Fibroblast of skin of right biceps (primary cell): Measurements from ENCODE around the gene VMAC.

ENCODE experiments used
- DNase-seq: peaks from one replicate; pipeline ENCODE4 v3.0.0-alpha.2; 2013

Gene VMAC

DNA sequence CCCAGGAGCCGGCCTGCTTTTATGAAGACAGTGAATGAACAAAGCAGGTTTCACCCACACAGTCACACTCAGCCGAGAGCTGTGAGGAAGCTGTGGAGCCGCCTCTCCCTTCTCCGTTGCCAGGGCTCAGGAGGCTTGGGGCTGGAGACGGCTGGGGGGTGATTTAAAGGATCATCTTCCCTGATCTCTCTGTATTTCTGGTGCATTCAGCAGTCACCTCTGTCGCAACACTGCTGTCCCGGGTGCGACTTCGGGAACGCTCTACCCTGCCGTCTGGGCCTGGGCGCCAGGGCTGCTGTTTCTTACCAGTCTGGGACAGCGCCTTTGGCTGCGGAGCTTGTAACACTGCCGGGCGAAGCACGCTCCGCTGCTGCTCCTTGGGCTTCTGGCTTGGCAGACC lies 27.5 kb downstream of the VMAC start:
- no peak for DNase-seq

DNA sequence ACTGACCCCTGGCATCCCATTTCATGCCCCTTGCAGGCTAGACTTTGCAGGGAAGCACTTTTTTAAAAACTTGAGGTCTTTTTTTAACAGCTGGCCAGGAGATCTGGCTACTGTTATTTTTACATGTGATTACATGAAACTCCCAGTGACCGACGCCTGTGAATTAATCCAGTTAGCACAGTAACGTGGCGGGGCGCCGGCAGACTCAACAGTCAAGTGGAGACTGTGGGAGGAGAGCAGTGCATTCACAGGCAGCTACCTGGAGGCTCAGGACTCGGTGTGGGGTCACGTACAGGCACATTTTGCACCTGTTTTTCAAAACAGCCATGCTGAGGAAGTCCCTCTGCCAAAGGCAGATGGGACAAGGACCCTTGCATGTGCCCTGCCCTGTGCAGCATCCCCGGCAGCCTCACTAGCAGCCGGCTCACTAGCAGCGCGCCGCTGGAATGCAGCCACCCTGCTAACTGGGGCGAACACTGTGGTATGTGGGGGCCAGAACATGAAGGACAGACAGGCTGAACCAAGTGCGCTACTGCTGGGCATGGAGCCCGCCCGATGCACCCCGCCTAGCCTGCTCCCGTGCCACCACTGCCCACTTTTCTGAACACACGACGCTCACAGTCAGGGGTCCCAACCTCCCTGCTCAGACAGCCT lies 28.1 kb downstream of the VMAC start:
- no peak for DNase-seq

DNA sequence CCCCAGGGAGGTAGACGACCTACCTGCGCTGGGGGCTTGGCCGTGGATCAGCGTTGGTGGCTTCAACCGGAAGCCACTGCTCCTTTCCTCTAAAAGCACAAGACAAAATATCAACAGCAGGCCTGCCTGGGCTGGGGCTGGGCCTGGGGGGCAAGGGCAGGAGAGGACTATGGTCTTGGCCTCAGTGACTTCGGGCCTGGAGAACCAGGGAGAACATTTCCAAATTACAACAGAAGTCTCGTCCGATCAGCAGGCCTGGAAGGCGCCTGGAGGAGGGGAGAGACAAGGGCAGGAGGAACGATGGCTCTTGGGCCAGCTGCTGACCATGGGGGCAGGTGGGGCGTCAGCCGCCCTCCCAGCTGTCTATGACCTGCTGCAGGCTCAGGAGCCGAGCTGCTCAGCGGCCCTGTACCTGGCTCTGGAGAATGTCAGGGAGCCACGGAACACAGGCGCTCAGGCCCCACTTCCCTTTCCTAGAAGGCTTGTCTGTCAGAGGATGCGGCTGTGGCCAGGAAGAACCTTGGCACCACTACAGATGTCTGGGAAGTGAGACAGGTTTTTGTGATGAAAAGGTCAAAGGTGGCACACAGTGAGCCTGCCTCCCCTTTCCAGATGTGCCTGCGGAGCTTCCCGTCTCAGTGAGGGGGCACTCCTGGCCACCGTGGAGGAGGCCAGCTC lies 28.9 kb downstream of the VMAC start:
- no peak for DNase-seq

DNA sequence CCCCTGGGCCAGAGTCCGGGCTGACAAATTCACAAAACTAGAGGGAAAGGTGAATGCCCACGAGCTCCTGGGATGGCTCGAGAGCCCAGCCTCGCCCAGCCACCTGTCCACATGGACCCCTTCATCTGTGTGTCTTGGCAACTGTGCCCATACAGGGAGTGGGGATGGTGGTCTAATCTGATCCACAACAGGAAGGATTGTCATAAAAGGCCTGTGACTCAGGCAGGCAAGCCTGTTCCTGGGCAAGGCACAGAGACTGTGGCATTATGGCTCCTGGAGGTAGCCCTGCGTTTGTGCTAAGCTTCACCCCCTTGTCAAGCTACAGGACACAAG lies 29.4 kb downstream of the VMAC start:
- no peak for DNase-seq

DNA sequence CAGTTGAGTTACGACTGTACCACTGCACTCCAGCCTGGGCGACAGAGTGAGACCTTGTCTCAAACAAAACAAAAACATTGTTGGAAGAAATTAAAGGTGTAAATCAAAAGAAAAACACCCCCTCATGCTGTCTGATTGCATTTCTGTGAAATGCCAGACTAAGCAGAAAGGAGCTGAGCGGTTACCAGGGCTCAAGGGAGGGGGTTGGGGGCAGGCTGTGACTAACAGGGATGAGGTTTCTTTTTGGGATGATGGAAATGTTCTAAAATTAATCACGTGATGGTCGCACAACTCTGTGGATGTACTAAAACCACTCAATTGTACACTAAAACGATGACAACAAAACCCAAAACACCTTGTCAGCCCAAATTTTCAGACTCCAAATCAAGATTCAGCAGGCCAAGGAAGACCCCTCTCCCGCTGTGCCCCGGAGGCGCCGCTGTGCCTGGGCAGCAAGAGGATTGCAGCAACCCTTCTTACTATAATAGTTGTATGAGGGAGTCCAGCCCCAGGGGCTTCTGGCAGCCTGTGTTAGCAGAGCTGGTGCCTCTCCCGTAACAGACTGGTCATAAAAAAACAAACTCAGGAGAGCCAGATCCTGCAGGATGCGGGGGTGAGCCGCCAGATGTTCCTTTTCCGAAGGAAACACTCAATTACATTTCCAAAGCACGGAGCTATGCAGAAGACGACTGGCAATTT lies 30.3 kb downstream of the VMAC start:
- DNase-seq: peak; percentile 58

DNA sequence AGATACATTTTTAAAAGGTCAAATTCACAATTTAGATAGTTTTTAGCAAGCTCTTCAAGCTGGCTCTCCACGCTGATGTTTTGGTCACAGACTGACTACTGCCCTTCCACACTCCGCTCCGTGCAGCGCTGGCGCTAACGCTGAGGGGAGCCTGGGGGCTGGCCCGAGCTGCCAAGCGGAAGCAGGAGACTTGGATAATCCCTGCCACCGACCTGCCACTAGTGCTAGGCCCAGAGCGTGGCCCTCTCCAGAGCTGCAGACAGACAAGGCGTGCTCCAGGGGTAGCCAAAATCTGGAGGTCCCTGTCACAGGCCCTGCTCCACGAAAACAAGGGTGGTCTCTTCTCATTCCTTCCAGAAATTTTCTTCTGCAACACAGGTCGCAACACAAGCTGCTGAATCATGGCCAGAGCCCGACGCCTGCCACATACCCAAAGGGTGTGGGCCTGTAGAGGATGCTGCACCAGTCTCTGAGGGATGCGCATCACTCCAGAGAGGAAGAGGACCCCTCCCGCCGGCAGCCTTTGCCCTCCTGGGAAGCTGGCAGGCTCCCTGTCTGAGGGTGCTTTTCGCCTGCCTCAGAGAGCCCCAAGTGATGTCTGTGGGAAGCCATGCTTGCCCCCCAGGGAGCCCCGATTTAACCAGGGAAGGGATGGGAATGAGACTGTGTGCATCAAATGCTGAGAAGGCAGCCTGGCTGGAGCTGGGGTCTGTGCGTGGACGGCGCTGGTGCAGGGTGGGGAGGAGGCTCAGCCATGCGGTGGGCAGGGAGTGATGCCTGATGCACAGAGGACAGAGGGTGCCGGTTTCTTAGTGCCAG lies 31.0 kb downstream of the VMAC start:
- DNase-seq: no peak

DNA sequence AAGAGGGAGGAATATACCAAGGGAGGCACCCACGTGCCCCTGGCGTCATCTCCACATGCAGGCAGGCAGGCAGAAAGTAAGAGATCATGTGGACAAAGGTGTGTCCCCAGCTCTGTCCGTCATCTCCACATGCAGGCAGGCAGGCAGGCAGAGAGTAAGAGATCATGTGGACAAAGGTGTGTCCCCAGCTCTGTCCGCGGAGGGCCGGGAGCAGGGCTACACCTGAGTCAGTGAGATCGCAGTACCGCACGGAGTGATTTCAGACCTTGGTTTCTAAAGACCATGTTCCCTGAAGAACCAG lies 31.6 kb downstream of the VMAC start:
- no peak for DNase-seq

DNA sequence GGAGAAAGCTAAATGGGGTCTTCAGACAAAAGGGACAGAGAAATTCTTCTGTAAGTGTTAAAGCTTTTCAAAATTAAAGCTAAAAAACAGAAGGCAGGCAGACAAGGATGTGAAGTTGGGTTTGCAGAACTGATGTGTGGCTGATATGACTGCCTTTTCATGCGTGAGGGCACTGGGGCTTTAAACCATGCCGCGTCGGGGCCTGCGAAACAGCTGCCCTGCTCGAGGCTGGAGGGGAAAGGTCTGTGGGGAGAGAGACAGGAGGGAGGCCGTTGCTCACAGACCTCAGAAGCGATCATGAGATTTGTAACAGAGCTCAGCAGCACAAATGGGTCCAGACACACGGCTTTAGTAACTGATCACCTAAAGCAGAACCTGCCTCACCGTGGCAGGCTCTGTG lies 32.9 kb downstream of the VMAC start:
- DNase-seq: no peak

DNA sequence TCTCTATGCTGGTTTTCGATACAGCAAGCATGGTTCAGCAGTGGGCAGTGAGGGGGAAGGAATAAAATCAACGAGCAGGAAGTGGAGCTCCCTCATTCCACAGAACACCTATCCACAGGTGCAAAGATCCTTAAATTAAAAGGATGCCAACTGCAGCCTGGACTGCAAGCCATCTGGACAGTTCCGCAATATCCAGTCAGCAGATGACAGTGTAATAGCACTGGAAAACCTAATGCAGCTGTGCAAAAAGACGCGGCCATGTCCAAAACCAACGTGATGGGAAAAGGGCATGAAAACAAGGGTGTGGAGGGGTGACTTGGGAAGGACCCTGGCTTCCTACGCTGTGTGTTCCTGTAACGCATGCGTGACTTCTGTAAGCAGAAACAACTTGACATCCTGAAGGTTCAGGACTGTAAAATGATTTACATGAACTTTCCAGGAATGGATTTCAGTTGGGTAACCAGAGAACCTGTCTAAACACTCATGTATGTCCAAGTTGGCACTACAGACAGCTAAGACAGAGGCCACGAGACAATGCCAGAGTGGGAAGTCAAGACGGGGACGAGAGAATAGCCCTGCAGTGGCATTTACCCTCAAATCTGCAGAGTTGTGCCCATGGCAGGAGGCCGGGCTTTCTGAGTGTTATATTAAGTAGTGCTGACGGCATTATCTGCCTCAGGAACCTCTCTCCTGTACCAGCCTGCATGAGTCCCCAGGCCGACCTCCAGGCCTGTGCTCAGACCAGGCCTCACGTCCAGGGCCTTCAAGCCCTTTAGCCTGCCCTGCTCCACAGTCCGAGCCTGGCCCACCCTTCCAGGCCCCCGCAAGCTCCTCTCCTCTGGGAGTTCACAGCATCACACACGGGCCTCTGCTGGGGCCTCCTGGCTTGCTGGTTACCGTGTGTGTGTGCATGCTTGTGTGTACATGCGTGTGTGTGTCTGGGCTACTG lies 35.9 kb downstream of the VMAC start:
- DNase-seq: no peak

DNA sequence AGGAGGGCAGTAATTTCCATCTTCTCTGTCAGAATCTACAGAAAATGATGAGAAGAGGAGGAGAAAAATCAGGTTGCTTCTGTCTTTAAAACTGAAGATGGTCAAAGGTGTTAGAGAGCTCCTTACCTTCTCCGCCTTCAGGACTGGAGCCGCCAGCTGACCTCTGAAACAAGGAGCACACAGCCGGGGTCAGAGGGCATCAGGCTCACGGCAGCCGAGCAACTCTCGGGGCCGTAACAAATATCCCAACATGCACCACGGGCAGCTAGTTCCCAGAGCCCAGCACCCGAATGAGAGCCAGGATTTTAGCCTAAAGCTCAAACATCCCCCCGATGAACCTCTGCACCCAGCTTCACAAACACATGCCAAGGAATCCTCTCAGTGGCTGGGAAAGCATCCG lies 37.0 kb downstream of the VMAC start:
- no peak for DNase-seq

DNA sequence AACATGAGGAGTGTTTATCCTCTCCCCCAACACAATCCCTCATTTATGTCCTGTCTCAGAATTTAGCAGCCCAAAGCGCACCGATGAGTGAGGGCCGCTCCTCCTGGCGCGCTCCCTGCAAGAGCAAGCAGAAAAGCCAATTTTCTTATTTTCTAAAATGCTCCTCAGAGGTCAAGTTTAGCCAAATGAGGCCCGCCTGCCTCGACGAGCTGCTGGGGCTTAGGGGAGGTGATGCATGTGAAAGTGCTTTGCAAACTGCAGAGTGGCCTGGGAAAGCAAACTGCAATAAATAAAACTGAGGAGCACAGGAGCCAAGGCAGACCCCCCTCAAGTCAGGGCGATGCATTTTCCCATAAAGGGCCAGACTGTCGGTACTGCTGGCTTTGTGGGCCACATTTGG lies 38.4 kb downstream of the VMAC start:
- DNase-seq: no peak

DNA sequence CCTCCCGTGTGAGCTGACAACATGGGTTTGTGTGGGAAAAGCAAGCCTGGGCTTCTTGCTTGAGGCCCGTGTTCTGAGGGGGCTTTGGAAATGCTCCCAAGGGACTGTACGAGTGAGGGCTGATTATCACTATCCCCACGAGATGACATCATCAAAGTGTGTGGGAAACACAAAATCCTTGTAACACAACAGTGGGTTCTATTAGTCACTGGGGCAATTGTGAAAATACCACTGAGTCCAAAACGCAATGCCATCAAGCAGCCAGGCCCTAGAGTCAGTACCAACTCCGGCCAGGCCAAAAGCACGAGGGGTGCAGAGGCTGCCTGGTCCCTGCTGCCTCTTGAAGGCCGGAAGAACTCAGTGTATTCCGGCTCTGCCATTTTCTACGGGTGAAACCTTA lies 39.0 kb downstream of the VMAC start:
- DNase-seq: peak; percentile 60

DNA sequence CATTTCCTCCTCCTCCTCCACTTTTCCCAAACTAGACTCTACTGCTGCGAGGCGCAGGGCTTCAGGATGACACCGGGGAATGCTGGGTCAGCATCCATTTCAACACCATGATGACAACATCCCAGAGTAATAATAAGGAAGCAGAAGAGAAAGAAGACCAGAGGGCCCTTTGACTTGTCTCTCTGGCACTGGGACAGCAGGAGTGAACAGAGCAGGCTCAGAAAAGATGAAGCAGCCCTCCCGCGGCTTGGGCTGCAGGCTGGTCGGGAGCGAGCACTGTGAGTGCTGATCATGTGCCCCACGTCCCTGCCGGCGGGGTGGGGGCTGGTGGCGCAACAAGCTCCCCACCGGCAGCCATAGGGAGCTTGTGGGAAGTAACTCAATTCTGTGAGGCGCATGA lies 42.8 kb downstream of the VMAC start:
- DNase-seq: peak; percentile 55

DNA sequence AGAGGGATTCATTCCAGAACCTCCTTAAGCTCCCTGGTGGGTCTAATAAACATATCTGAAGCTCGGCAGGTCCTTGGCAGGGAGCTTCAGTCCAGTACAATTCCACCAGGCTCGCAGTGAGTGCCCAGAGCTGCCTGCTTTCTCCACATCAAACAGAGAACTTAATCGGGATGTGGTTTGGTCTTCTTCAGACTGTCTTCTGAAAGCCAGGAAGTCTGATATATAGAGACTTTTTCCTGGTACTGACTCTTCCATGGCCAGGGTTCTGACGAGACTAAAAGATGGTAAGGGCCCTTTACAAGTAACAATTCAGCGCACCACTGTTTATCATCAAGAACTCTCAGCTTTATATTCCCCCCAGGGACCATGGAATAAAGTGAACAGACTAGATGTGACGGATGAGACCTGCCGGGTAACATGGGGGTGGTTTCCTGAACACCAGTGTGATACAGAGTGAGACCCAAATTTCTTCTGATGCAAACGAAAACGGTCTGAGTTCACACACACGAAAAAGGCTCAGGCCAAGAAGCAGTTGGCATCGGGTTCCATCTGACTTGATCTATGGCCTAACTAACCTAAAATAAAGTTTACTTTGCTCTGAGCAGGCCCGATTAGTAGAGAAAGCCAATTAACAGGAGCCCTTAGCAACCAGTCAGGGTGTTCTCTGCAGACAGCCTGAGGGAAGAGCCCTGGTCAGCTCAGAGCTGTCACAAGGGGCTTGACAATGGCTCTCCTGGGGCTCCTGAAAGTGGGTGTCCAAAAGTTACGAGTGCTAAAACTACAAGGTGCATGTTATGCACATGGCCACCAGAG lies 44.3 kb downstream of the VMAC start:
- no peak for DNase-seq

DNA sequence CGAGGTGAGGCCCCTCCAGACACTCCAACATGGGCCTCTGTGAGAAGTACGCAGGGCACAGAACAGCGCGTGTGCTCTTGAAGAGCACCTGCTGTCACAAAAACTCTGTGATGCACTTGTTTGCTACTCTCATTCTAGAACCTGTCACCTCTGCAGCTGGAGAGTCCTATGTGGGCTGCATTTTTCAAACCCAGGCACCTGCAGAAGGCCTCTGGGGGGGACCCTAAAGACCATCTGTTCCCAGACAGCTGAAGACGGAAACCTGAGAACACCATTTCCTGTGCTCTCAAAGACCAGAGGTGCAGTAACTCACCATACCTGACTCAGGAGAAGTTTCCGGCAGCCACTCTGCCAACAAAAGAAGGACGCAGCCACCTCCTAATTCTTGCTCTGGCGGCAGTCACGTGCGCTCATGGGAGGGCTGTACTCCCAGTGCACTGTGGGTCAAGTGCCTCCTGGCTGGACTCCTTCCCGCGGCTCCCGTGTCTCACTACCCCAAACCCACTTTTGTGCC lies 45.2 kb downstream of the VMAC start:
- no peak for DNase-seq

DNA sequence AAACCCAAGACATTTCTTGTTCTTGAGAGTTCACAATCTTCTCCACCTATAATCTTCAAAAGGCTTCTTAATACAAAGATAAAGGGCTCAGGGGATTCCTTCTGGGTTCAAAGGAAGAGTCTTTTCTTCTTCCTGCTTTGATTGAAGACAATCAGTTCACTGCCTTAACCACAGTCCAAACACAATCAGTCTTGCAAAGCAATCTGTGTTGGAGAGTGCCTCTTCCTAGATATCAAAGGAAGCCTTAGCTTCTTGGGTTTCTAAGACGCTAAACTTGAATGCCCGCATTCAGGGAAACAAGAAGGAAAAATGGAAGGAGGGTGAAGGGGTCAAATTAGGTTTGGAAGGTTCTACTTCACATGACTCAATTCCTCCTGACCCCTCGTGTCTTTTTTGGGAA lies 46.1 kb downstream of the VMAC start:
- no peak for DNase-seq

DNA sequence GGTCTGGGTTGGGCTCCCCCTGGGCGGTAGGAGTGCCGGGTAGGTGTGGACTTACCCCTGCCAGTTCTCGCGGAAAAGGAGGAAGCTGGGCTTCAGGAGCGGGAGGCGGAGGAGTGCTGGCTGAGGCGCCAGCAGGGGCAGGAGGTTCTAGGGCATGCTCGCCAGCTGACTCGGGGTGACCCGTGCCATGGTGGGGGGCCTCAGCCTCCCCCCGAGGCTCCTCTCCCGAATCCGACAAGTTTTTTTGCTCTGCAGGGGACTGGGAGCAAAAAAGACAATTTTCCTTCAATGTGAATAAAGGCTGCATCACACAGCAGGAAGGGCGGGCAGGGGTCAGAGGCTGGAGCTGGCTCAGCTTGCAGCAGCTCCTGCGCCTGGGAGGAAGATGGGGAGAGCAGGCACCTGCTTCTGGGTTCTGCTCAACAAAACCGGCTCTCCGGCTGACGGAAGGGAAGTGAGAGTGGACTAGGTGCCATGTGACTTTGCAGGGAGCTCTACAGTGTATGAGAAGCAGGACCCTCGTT lies 46.7 kb downstream of the VMAC start:
- no peak for DNase-seq

DNA sequence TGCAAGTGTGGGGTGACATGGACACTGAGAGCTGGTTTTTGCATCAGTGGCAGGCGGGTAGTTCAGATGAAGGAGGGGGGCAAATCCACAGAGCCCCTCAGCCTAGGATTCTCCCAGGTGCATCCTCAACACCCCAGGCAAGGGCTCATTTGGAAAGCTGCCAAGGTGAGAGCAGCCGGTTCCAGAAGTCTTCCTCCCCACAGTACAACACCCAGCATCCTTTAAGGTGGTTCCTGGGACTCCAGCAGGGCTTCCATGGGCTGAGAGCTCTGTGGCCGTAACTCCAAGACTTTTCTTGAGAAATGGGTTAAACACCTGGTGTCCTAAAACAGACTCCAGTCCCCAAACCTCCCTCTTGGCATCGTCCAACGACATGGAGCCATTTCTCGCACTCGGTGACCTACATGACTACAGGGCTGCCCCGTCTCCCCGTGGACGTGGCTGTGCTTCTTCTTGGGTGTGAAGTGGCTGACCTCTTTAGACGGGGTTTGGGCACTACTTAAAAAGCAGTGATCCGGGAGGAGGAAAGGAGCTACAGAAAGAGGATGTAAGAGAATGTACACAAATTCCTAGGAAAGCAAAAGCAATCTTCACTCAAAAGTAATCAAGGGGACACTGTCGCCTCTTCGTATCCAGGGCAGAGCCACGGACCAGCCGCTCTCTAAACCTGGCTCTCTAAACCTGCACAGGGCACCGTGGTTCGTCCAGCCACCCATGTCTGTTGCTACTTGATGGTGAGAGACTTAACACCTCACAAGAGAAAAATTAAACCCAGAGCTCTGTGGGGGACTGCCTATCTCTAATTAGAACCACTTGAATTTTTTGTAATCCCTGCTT lies 47.7 kb downstream of the VMAC start:
- no peak for DNase-seq

DNA sequence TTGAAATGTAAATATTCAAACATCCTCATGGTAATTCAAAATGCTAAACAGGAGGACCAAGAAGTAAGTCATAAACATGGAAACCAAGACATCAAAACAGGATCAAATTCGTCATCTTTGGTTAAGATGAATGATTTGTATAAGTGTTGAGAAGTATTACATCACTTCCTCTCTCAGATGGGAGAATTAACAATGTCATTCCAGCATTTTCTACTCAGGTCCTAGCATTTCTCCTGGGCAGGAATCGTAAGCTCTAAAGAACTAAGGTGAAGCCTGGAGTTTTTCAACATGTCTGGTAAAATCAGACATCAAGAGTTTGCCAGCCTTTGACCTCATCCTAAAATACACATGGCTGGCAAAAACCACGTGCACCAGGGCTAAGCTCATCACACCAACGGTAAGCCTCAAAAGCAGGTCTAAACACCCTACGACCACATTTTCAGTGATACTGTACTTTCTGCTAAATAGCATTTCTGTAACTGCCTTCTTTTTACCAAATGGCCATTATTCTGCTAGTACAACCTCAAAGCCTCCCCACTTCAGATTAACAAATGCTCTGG lies 48.4 kb downstream of the VMAC start:
- DNase-seq: peak; percentile 66

DNA sequence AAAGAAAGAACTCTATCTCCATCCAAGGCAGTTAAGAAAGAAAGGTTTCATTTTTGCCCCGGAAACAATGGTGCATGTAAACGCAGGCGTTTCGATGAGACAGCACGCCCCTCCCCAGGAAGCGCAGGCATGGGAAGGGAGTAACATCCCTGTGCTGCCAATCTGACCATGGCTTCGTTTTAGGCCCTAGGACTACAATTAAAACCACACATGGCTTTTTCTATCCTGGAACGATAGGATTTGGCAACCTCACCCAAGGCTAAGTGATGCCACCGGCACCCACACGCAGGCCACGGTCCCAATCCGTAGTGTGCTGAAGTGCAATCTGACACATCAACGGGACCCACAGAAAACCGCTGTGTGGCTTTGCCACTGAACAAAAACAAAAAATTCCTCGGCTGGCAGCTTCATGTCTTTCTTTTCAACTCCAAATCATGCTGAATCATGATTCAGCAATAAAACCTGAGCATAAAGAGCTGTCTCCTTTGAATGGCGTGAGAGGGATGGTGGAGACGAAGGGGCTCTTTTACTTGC lies 49.1 kb downstream of the VMAC start:
- peak; percentile 48 for DNase-seq
